Hematopoietic multipotent progenitor cell treated with erythropoietin and hydrocortisone succinate and interleukin-3 and kit ligand, for 4 days (in vitro differentiated cells): Measurements from ENCODE around the gene KLF17.

Experiments used
- DNase-seq: peaks from one replicate; pipeline ENCODE4 v3.0.0-alpha.2; 2015

KLF17 gene, protein sequence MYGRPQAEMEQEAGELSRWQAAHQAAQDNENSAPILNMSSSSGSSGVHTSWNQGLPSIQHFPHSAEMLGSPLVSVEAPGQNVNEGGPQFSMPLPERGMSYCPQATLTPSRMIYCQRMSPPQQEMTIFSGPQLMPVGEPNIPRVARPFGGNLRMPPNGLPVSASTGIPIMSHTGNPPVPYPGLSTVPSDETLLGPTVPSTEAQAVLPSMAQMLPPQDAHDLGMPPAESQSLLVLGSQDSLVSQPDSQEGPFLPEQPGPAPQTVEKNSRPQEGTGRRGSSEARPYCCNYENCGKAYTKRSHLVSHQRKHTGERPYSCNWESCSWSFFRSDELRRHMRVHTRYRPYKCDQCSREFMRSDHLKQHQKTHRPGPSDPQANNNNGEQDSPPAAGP

DNA sequence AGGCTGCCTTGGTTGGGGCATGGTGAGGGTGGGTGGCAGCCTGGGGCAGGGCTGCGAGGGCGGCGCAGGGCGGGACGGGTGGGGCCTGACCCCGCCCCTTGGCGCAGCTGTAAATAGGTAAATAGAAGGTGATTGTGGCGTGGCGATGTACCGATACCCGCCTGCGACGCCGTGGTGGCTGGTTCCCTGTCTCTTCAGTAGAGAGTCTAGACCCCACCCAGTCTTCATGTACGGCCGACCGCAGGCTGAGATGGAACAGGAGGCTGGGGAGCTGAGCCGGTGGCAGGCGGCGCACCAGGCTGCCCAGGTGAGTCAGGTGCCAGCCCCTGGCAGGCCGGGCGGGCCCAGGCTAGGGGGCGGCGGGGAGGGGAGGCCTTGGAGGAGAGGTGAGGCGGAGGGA, at the start of gene KLF17:
Gene KLF17, plus strand, starts transcription at position 140 of the 400 bp plus-strand sequence. Its CDS starts 87 bp downstream, at position 227.
- no peak for DNase-seq

DNA sequence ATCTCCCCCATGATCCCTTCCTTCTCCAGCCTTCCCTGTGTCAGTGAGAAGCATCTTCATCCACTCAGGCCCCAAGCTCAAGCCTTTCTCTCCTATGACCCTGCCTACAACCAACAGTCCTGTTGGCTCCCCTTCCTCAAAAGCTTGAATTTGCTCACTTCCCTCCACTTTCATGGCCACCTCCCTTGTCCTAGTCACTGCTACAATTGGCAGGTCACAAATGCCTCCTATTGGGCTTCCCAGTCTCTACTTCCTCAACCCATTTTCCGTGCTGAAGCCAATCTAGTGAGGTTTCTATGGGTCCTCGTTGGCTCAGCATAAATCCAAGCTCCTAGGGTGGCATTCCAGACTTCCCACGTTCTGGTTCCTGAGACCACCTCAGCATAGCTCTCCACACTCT, 47.2 kb upstream of the KLF17 start:
- no peak for DNase-seq

DNA sequence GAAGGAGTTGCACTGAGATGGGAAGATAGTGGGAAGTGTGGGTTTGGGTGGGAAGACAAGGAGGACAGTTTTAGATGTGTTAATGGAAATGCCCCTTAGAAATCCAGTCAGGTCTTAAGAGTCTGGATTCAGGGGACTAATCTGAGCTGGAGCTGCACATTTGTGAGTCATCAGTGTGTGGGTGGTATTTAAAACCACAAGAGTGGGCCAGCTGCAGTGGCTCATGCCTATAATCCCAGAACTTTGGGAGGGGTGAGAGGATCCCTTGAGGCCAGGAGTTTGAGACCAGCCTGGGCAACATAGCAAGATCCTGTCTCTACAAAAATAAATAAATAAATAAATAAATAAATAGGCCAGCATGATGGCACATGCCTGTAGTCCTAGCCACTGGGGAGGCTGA, 46.4 kb upstream of the KLF17 start:
- DNase-seq, result peak; percentile 66

DNA sequence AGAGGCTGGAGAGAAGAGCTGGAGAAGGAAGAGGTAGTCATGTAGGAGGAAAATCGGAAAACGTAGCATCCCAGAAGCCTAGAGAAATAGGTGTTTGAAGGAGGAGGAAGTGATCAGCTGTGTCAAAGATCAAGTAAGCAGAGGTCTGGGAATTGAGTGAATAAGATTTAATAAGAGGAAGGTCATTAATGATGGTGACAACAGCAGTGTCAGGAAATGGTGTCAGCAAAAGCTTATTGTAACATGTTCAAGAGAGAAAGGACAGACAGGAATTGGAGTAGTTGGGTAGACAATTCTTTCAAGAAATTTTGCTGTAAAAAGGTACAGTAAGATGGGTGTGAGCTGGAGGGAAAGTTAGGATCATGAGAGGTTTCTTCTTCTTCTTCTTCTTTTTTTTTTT, 45.8 kb upstream of the KLF17 start:
- DNase-seq, result no peak

DNA sequence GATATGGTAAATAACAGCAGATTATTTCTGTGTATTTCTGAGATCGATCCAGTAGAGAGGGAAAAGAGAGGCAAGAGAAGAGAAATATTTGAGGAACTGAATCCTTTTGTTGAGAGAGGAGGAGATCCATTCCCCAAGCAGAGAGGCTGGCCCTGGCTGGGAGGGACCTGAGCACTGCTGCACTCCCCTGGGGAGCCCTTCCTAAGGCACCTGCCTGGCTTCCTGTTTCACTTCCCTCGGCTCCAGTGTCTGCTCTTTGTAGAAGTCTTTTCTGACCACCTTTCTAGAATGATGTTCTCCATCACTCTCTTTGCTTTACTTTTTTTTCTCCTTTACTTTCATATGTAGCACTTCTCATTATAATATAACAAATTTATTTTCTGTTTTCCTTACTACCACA, 45.1 kb upstream of the KLF17 start:
- DNase-seq, result no peak

DNA sequence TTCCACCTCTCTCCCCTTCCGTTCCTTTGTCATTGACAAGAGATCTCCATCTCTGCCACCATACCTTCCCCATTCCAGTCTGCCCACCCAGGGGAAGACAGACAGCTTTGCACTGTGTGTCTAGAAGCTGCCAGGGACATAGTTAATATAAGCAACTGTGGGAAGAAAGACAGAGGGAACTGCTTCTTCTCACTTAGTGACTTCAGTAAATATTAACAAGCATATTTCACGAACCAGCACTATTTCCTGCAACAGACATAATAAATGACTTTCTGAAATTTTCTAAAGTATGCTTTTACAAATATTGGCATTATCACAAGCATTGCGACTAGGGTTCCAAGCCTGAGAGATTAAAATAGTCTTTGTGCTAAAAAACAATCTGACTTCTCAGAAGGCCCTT, 44.2 kb upstream of the KLF17 start:
- DNase-seq, result no peak

DNA sequence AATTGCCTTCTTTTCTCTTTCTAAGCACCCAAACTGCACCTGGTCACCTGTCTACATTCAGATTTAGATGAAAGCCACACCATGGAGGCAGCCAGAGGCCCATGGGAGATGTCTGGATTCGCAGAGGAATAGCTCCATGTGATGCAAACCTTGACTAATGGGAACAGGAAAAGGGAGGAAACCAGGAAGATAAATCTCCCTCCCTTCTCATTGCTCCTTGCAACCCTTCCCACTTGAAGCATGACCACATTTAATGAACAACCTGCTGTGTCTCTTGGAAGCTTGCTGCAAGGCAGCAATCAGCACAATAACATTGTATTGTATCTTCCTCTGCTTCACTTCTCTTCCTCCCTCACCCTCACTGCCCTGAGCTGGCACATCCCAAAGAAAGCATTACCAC, 42.6 kb upstream of the KLF17 start:
- DNase-seq, result no peak

DNA sequence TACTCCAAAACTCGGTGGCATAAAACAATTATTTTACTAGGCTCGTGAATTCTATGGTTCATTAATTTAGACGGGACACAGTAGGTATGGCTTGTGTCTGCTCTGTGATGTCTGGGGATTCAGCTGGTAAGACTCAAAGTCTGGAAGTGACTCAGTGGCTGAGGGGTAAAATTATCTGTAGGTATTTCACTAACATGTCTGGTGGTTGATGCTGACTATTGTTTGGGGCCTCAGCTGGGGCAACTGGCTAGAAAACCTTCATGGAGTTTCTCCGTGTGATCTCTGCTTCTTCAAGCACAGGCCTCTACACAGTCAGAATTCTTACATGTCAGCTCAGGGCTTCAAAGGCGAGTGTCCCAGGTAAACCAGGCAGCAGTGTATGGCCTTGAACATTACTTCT, 41.2 kb upstream of the KLF17 start:
- DNase-seq, result no peak

DNA sequence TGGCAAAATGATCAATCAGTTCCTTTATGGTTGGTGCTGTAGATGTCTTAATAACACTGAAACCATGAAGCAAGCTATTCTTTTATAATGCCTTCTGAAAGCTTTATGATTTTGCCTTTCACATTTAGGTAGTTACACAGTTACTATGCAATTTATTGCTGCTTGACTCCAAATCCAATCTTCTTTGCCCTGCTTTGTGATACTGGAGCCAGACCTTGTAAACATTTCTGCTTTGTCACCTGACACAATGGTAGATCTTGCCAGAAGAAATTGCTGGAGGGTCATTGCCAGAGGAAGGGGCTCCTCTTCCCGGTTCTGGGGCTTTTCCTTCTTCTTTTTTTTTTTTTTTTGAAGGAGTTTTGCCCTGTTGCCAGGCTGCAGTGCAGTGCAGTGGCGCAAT, 40.5 kb upstream of the KLF17 start:
- no peak for DNase-seq

DNA sequence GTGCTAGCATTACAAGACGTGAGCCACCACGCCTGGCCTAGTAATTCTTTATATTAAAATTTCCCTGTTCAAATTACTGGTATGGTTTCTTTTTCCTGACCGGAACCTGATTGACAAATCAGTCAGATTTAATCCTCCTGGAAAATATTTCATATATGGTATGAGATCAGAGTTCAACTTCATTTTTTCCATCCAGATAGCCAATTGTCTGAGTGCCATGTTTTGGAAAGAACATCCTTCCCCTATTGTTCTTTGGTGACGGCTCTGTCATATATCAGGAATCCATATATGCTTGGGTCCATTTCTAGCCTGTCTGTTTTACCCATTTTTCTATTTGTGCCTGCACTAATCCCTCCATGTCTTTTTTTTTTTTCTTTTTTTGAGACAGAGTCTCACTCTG, 39.1 kb upstream of the KLF17 start:
- no peak for DNase-seq

DNA sequence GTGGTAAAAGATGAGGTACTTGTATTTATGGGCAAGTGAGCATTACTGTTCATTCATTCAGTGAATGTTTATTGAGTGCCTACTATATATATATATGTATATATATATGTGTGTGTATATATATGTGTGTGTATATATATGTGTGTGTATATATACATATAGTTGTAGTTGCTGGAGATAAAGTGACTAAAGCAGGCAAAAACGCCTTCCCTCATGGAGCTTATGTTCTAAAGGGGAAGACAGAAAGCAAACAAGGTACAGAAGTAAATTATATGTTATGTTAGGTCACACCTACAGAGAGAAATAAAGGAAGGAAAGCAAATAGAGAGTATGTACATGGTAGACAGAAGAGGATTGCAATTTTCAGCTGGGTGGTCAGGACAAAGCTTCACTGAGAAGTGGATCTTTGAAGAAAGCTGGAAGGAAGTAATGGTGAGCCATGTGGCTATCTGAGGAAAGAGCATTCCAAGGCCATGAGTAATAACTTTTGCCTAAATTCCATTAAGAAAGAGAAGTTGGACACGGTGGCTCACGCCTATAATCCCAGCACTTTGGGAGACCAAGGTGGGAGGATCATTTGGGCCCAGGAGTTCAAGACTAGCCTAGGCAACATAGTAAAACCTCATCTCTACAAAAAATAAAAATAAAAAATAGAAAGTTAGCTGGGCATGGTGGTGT, 33.5 kb upstream of the KLF17 start:
- DNase-seq, result no peak

DNA sequence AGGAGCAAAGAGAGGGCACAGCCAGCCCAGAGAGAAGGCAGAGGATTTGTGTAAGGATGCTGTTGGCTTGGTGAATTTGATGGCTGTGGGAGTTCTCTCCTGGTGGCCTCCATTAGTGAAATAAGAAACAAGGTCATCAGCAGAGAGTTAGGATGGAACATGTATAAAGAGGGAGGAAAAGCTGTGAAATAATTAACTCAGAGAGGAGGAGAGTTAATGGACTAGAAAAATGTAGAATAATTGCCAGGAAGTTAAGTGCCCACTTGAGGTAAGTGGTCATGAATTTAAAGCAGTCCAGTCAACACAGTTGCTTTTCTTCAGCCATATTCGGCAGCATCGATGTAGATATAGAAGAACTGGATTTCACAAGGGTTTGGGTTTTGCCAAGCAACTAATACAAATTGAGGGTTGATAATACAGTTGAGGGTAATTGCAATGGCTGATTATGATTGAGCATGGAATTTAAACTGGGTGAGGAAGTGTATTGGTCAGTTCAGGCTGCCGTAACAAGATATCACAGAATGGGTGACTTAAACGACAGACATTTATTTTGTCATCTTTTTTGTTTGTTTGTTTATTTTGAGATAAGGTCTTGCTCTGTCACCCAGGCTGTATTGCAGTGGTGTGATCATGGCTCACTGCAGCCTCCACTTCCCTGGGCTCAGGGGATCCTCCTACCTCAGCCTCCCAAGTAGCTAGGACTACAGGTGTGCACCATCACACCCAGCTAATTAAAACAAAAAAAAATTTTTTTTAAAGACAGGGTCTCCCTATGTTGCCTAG, 31.7 kb upstream of the KLF17 start:
- no peak for DNase-seq

DNA sequence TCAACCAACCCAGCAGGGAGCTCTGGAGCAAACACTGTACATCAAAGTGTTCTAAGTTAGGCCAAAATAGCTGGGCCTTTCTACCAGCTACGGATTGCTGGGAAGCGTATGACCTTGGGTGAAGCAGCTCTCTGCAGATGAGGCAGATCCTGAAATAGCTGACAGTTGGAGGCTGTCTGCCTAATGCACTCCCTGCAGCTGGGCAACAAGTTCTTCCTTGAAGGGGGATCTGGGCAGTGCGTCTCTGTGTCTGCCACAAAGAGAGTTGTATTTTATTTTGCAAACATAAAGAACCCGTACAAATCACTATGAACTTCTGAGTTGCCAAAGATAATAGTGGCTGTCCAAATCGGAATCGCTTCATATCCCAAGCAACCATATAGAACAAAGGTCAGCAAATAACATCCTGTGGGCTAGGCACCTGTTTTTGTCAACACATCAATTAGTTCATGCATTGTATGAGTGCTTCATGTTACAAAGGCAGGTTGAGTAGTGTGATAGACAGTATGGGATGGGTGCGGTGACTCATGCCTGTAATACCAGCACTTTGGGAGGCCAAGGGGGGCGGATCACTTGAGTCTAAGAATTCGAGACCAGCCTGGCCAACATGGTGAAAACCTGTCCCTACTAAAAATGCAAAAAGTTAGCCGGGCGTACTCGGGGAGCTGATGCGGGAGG, 29.1 kb upstream of the KLF17 start:
- no peak for DNase-seq

DNA sequence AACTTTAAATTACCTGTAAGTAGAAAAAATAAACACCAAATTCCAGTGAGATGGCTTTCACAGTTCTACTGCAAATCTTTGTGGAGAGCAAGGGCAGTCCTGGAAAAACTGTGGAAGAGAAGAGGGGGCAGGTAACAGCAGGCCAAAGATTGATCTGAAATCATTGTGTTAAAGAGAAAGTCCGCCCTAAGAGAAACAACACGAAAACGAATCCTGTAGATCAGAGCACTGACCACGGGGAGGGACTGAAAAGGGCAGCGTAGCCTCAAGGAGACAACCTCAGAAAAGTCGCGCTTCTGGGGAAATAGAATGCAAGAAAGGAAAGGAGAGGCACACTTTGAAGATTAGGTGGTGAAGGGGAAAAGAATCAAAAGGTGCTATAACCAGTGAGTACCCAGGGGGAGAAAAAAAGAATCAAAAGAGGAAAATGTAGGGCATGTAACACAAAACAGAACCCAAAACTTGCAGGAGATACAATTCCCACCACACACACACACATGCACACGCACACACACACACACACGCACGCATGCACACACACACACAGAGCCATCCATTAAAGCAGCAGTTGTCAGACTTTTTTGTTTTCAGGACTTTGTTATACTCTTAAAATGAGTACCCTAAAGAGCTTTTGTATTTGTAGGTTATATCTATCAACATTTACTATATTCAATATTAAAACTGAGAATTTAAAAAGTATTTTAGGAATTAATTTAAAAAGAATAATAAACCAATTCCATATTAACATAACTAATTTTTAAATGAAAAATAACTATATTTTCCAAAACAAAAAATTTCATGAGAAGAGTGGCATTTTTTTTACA, 28.0 kb upstream of the KLF17 start:
- DNase-seq, result no peak

DNA sequence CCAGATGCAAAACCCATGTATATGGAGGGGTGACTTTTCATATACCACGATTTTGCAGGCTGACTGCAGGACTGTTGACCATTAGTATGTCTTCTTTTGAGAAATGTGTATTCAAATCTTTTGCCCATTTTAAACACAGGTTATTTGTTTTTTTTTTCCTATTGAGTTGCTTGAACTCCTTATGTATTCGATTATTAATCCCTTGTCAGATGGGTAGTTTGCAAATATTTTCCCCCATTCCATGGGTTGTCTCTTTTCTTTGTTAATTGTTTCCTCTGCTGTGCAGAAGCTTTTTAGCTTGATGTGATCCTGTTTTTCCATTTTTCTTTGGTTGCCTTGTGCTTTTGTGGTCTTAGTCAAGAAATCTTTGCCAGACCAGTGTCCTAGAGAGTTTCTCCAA, 24.6 kb upstream of the KLF17 start:
- DNase-seq, result no peak

DNA sequence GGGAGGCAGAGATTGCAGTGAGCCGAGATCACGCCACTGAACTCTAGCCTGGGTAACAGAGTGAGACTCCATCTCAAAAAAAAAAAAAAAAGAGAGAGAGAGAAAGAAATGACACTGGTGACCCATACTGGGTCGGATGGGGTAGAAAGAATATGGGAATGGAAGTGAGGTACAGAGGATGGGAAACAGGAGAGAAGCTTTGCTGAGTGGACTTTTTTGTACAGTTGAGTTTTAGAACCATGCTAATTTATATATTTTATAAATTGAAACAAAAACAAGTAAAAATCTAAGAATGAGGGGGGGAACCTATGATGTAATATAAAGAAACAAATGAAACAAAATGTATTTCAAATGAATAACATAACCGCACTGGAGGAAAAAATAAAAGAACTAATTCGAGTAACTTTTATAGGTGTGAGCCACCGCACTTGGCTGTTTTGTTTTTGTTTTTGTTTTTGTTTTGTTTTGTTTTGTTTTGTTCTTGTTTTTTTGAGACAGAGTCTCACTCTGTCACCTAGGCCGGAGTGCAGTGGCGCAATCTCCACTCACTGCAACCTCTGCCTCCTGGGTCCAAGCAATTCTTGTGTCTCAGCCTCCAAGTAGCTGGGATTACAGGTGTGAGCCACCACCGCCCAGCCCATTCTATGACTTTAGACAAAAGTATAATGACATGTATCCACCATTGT, 18.3 kb upstream of the KLF17 start:
- DNase-seq, result no peak

DNA sequence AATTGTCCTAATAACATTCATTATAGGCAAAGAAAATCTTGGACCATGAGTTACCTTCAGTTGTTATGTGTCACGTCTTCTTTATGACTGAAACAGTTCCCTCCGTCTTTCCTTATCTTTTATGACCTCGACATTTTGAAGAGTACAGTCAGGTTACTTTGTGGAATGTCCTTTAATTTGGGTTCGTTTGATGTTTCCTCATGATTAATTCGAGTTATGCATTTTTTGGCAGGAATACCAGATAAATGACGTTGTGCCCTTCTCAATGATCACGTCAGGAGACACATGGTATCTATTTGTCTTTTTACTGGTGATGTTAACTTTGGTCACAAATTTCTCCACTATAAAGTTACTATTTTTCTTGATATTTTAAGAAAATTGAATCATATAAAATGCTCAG, 17.3 kb upstream of the KLF17 start:
- no peak for DNase-seq

DNA sequence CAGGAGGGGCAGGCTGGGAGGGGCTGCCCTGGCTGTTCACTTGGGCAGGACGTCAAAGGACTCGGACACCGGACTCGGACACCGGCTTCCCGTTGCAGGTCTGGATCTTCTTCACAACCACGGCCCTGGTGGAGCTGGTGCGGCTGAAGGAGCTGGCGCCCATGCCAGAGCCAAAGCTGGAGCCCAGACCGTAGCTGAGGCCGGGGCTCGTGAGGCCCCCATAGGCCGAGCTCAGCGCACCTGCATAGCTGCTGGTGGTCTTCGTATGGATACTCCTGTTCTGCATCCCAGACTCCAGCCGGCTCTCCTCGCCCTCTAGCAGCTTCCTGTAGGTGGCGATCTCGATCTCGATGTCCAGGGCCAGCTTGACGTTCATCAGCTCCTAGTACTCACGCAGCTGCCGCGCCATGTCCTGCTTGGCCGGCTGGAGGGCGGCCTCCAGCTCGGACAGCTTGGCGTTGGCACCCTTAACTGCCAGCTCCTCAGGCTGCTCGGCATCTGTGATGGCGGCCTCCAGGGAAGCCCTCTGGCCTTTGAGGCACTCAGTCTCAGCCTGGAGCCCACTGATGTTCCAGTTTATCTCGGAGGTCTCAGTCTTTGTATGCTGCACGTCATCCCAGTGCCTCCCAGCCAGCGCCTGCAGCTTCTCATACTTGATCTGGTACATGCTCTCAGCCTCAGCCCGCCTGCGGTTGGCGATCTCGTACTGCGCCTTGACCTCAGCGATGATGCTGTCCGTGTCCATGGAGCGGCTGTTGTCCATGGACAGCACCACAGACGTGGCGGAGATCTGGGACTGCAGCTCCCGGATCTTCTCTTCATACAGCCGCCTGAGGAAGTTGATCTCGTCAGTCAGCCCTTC, 15.1 kb upstream of the KLF17 start:
- no peak for DNase-seq

DNA sequence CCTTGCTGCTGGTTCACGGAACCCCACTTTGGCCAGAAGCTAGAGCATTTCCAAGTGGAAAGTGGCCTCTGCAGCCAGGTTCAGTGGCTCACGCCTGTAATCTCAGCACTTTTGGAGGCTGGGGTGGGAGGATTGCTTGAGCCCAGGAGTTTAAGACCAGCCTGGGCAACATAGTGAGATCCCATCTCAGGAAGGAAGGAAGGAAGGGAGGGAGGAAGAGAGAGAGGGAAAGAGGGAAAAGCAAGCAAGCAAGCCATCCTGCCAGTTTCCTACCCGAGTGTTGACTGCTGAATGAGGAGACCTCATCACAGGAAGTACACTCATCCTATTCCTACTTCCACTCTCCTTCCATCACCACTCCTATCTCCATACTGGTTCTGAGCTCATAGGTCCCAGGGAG, 12.8 kb upstream of the KLF17 start:
- no peak for DNase-seq

DNA sequence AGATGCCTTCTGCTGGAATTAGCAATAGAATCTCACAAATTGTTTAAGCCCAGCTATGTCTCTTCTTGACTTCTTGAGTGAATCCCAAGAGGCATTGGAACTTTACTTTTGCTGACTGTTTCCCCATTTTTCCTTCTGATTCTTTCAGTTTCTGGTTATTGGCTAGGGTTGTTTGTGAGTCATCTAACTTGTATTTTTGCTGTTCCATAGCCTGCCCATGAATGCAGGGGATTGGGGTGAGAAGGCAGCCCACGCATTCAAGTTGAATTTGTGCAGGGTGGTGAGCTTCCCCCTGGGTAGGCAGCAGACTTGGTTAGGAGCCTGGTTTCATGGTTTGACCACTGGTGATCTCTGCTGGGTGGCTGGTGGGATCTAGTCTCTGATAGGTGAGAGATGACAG, 10.4 kb upstream of the KLF17 start:
- no peak for DNase-seq

DNA sequence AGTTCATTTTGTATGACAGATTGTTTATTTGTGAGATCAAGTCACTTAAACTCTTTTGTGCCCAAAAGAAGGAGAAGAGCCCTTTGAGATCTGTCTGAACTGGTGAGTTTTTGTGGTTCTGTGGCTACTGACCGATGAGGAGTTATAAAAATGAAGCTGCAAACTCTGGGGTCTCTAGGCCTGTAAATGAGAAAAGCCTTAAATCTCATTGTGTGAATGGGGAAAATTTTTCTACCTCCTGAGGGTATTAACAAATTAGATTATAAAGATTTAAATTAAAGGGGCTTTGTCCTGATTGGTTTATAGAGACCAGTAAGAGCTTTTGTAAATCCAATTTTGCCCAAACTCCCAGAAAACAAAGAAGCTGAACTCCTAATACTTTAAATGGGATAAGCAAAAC, 9.7 kb upstream of the KLF17 start:
- no peak for DNase-seq
